ENCODE data around the gene NMNAT1. TPM values are rescaled to one million over a fixed set of nuclear protein-coding genes. Genes with fewer than 3 reads are reported as not detected.

Gene NMNAT1
- total RNA-seq, 1 donor from 2014 or later = 11.0 TPM

DNA sequence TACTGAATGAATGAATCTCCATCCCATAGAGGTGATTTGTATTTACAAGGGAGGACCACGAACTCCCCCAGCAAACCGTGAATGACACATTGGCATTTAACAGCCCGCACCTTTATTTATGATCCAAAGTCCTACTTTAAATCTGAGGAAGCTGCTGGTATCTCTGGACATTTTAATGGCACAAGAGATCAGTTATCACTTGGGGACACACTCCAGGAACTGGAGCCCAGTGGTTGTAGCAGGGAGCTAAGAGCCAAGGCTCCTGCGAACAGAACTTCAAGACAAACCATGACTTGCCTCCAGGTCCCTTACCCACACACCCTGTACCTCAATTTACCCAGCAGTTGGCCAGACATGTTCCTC is 34.4 kb upstream of the NMNAT1 start:
- peaks cover 5% of the 10 kb centered on the region for H3K36me3 Mint-ChIP-seq (ENCODE audit: low read depth, unreplicated experiment)
- no peaks in the 10 kb centered on the region for H3K27me3 ChIP-seq (ENCODE audit: insufficient read depth, low read length)
- H3K27ac ChIP-seq (ENCODE audit: low read depth, low read length) = no peak overlapping the region
- TF ChIP-seq EZH2 (IDR thresholded peaks at IDR 0.05; ENCODE audit: insufficient read depth, low read length) (no peak), CTCF (IDR thresholded peaks at IDR 0.05; ENCODE audit: insufficient read depth, low read depth, low read length) (no peak)
- peaks cover 23% of the 10 kb centered on the region for H4K20me1 ChIP-seq (ENCODE audit: insufficient read depth, low read length)
- peak overlapping the region; percentile 85 for H3K27ac Mint-ChIP-seq (ENCODE audit: unreplicated experiment)
- H3K4me1 ChIP-seq (ENCODE audit: insufficient read depth, low read length) = peaks cover 18% of the 10 kb centered on the region
- H3K4me3 Mint-ChIP-seq (ENCODE audit: unreplicated experiment) = peak overlapping the region; percentile 93
- H3K9me3 Mint-ChIP-seq (ENCODE audit: unreplicated experiment) = no peaks in the 10 kb centered on the region
- no peaks in the 10 kb centered on the region for H3K27me3 Mint-ChIP-seq (ENCODE audit: low read depth, unreplicated experiment)
- no peak for FAIRE-seq
- H3K79me2 ChIP-seq (ENCODE audit: insufficient read depth, low read length) = peaks cover 10% of the 10 kb centered on the region
- H3K4me3 ChIP-seq (ENCODE audit: insufficient read depth, low read depth, low read length) = peak overlapping the region; percentile 71
- peak overlapping the region; percentile 82 for H3K9ac ChIP-seq (ENCODE audit: low read length)
- no peaks in the 10 kb centered on the region for H3K9me3 ChIP-seq (ENCODE audit: insufficient read depth, low read depth, low read length)
- peaks cover 32% of the 10 kb centered on the region for H3K4me1 Mint-ChIP-seq (ENCODE audit: low read depth, unreplicated experiment)
- H3K4me2 ChIP-seq (ENCODE audit: low read length) = peak overlapping the region; percentile 91
- H3K36me3 ChIP-seq (ENCODE audit: insufficient read depth, low read length) = no peaks in the 10 kb centered on the region
- no peak overlapping the region for H2AFZ ChIP-seq (ENCODE audit: low read depth, low read length)
- DNase-seq (ENCODE audit: low read depth) = no peak

GRCh38 chr1:9909234-9910046 is 33.8 kb upstream of the NMNAT1 start:
- peak overlapping the region; percentile 71 for H3K4me3 ChIP-seq (ENCODE audit: insufficient read depth, low read depth, low read length)
- H3K4me1 Mint-ChIP-seq (ENCODE audit: low read depth, unreplicated experiment) = peaks cover 27% of the 10 kb centered on the region
- H3K4me3 Mint-ChIP-seq (ENCODE audit: unreplicated experiment) = peak overlapping the region; percentile 93
- FAIRE-seq (no peak), DNase-seq (ENCODE audit: low read depth) (no peak)
- H3K36me3 Mint-ChIP-seq (ENCODE audit: low read depth, unreplicated experiment) = peaks cover 5% of the 10 kb centered on the region
- peak overlapping the region; percentile 91 for H3K4me2 ChIP-seq (ENCODE audit: low read length)
- no peaks in the 10 kb centered on the region for H3K9me3 ChIP-seq (ENCODE audit: insufficient read depth, low read depth, low read length)
- H3K36me3 ChIP-seq (ENCODE audit: insufficient read depth, low read length) = no peaks in the 10 kb centered on the region
- peaks cover 9% of the 10 kb centered on the region for H3K79me2 ChIP-seq (ENCODE audit: insufficient read depth, low read length)
- H3K27me3 ChIP-seq (ENCODE audit: insufficient read depth, low read length) = no peaks in the 10 kb centered on the region
- TF ChIP-seq EZH2 (IDR thresholded peaks at IDR 0.05; ENCODE audit: insufficient read depth, low read length) (no peak), CTCF (IDR thresholded peaks at IDR 0.05; ENCODE audit: insufficient read depth, low read depth, low read length) (no peak)
- H3K9ac ChIP-seq (ENCODE audit: low read length) = peak overlapping the region; percentile 82
- H2AFZ ChIP-seq (ENCODE audit: low read depth, low read length) = peak overlapping the region; percentile 24
- H3K4me1 ChIP-seq (ENCODE audit: insufficient read depth, low read length) = peaks cover 15% of the 10 kb centered on the region
- no peaks in the 10 kb centered on the region for H3K27me3 Mint-ChIP-seq (ENCODE audit: low read depth, unreplicated experiment)
- peak overlapping the region; percentile 85 for H3K27ac Mint-ChIP-seq (ENCODE audit: unreplicated experiment)
- peak overlapping the region; percentile 25 for H3K27ac ChIP-seq (ENCODE audit: low read depth, low read length)
- peaks cover 18% of the 10 kb centered on the region for H4K20me1 ChIP-seq (ENCODE audit: insufficient read depth, low read length)
- no peaks in the 10 kb centered on the region for H3K9me3 Mint-ChIP-seq (ENCODE audit: unreplicated experiment)

- Mint-ChIP-seq H3K4me3 (ENCODE audit: unreplicated experiment) (peak within 1 kb of the TSS; percentile 93), H3K36me3 (ENCODE audit: low read depth, unreplicated experiment) (peaks cover 5% of the 10 kb centered on the region), H3K27ac (ENCODE audit: unreplicated experiment) (peak within 1 kb of the TSS; percentile 91), H3K27me3 (ENCODE audit: low read depth, unreplicated experiment) (no peaks in the 10 kb centered on the region), H3K9me3 (ENCODE audit: unreplicated experiment) (no peaks in the 10 kb centered on the region), H3K4me1 (ENCODE audit: low read depth, unreplicated experiment) (peaks cover 21% of the 10 kb centered on the region)
- no peak for TF ChIP-seq EZH2 (IDR thresholded peaks at IDR 0.05; ENCODE audit: insufficient read depth, low read length)
- no peak for TF ChIP-seq CTCF (IDR thresholded peaks at IDR 0.05; ENCODE audit: insufficient read depth, low read depth, low read length)
- Histone ChIP-seq H3K27ac (ENCODE audit: low read depth, low read length) (peak within 1 kb of the TSS; percentile 56), H3K79me2 (ENCODE audit: insufficient read depth, low read length) (peaks cover 9% of the 10 kb centered on the region), H3K4me2 (ENCODE audit: low read length) (peak within 1 kb of the TSS; percentile 91), H2AFZ (ENCODE audit: low read depth, low read length) (peak within 1 kb of the TSS; percentile 98), H3K36me3 (ENCODE audit: insufficient read depth, low read length) (no peaks in the 10 kb centered on the region), H3K4me3 (ENCODE audit: insufficient read depth, low read depth, low read length) (peak within 1 kb of the TSS; percentile 76), H3K9me3 (ENCODE audit: insufficient read depth, low read depth, low read length) (no peaks in the 10 kb centered on the region), H3K9ac (ENCODE audit: low read length) (peak within 1 kb of the TSS; percentile 82), H3K27me3 (ENCODE audit: insufficient read depth, low read length) (no peaks in the 10 kb centered on the region), H4K20me1 (ENCODE audit: insufficient read depth, low read length) (peaks cover 12% of the 10 kb centered on the region), H3K4me1 (ENCODE audit: insufficient read depth, low read length) (peaks cover 9% of the 10 kb centered on the region)
- FAIRE-seq = no peak
- no peak for DNase-seq (ENCODE audit: low read depth)
Measured at GRCh38 chr1:9910076-9910422, 33.2 kb upstream of the NMNAT1 start, which contains the start of gene CTNNBIP1. Gene CTNNBIP1, minus strand, starts transcription at chr1:9910269. Its CDS starts 38,205 bp downstream, at chr1:9872064.

All from astrocyte (in vitro differentiated cells and primary cell).